ENCODE data around the gene MEF2B. TPM values are rescaled to one million over a fixed set of nuclear protein-coding genes. Genes with fewer than 3 reads are reported as not detected.
"Not testable (repeated sequence)": the region's sequence is repeated elsewhere in the genome, so short reads cannot be mapped to it uniquely, and the experiment has no call there.

Gene MEF2B
- total RNA-seq, 1 donor from 2014 or later = 1.4 TPM

DNA sequence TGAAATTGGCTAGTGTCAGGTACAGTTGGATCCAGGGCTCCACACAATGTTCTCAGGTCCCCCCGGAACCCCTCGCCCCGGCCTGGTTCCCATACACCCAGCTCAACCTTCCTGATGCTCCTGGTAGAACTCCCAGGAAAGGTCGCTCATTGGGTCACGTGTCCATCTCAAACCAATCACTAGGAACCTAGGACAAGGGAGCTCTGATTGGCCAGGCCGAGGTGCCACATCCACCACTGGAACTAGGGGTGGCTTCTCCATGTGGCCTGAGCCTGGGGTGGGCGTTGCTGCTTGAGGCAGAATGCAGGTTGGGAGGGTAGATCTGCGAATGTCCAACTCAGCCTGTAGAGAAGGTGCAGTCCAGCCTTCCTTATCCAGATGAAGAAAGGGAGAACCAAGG lies 6.9 kb upstream of the MEF2B start:
- TF ChIP-seq, protein P1, sequence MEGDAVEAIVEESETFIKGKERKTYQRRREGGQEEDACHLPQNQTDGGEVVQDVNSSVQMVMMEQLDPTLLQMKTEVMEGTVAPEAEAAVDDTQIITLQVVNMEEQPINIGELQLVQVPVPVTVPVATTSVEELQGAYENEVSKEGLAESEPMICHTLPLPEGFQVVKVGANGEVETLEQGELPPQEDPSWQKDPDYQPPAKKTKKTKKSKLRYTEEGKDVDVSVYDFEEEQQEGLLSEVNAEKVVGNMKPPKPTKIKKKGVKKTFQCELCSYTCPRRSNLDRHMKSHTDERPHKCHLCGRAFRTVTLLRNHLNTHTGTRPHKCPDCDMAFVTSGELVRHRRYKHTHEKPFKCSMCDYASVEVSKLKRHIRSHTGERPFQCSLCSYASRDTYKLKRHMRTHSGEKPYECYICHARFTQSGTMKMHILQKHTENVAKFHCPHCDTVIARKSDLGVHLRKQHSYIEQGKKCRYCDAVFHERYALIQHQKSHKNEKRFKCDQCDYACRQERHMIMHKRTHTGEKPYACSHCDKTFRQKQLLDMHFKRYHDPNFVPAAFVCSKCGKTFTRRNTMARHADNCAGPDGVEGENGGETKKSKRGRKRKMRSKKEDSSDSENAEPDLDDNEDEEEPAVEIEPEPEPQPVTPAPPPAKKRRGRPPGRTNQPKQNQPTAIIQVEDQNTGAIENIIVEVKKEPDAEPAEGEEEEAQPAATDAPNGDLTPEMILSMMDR (IDR thresholded peaks at IDR 0.05) = no peak
- peaks cover 13% of the 10 kb centered on the region for H3K36me3 ChIP-seq
- ATAC-seq (no peak), DNase-seq (no peak)
- intact Hi-C loops (cut with DNase I) = no loop called here
- no peak overlapping the region for H3K4me3 ChIP-seq
- H3K27me3 ChIP-seq = no peaks in the 10 kb centered on the region
- H3K9me3 ChIP-seq = no peaks in the 10 kb centered on the region
- no peaks in the 10 kb centered on the region for H3K4me1 ChIP-seq
- no peak overlapping the region for H3K27ac ChIP-seq

DNA sequence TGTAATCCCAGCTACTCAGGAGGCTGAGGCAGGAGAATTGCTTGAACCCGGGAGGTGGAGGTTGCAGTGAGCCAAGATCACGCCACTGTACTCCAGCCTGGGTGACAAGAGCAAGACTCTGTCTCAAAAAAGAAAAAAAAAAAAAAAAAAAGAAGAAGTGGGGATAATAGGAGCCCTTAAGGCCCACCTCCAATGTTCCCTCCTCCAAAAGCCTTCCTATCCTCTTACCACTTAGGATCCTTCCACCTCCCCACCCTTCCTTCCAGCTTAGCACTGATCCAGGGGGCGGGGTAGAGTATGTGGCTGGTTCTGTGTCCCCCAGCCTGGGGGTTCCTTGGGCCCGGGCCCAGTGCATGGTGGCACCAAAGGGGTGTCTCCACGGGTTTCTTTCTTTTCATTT lies 3.2 kb upstream of the MEF2B start:
- DNase-seq; ATAC-seq; H3K36me3 ChIP-seq; H3K27me3 ChIP-seq; H3K9me3 ChIP-seq; H3K27ac ChIP-seq; H3K4me3 ChIP-seq; intact Hi-C loops (cut with DNase I): not testable (repeated sequence)
- H3K4me1 ChIP-seq = peaks cover 11% of the 10 kb centered on the region

DNA sequence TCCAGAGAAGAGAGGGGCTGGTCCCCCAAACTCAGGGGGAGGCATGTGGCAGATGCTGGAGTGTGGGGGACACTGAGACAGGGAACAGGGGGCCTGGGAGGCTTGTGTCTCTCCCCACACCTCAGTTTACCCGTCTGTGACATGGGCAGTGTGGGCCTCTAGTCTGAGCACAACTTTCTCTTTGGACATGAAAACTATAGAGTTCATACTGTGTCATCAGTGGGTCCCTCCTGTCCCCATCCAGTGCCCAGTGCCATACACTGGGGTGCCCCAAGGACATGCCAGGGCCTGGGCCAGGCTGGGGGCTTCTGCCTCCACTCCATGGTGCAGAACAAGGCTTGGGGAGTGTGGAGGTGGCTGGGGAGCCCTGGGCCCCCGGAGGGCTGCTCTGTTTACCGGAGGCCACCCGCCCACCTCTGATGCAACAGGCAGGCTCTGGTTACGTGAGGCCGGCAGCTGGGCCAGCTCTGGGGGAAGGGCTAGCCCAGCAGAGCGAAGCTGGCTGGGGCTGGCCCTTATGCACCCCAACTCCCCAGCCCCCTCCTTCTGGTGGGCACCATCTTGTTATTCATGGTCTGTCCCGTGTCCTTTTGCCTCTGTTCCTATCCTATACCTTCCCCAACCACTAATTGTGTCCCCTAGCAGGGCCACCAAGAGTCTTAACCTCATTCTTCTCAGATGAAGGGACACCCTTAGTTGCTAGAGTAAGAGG lies 1.9 kb upstream of the MEF2B start:
- Histone ChIP-seq H3K9me3 (no peaks in the 10 kb centered on the region), H3K4me1 (peaks cover 11% of the 10 kb centered on the region), H3K27ac (no peak overlapping the region), H3K27me3 (no peaks in the 10 kb centered on the region), H3K4me3 (no peak overlapping the region), H3K36me3 (peaks cover 3% of the 10 kb centered on the region)
- ATAC-seq = no peak
- DNase-seq = no peak
- TF ChIP-seq, protein P1 (IDR thresholded peaks at IDR 0.05) = no peak
- intact Hi-C loops (cut with DNase I) = no loop called here

DNA sequence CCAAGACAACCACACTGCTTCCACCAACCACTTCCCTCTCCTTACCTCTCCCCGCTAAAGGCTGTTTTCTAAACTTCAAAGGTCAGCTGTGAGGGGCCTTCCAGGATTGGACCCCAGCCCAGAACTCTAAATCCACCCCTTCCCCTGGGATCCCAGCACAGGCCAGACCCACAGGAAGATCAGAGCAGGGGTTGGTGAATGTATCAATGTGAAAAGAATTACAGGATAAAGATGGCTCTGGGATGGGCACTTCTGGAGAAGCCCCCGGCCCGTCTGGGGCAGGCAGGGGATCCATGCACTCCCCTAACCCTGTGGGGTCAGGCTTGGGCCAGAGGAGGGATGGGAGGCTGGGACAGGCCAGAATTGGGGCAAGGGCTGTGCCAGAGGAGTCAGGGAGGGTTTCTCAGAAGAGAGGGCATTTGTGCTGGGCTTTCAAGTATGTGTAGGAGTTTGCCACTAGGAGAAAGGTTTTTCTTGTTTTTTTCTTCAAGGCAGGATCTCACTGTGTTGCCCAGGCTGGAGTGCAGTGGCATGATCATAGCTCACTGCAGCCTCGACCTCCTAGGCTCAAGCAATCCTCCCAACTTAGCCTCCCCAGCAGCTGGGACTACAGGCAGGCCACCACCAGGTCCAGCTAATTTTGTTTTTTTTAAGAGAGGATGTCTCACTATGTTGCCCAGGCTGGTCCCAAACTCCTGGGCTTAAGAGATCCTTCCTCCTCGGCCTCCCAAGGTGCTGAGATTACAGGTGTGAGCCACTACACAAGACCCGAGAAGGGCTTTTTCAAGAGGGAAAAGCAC lies 1.0 kb upstream of the MEF2B start:
- Histone ChIP-seq H3K9me3 (no peaks in the 10 kb centered on the region), H3K36me3 (peaks cover 3% of the 10 kb centered on the region), H3K4me3 (no peak overlapping the region), H3K27ac (no peak overlapping the region), H3K4me1 (peaks cover 11% of the 10 kb centered on the region), H3K27me3 (no peaks in the 10 kb centered on the region)
- TF ChIP-seq, protein P1 (IDR thresholded peaks at IDR 0.05) = no peak
- intact Hi-C loops (cut with DNase I) = no loop called here
- DNase-seq (no peak), ATAC-seq (no peak)

DNA sequence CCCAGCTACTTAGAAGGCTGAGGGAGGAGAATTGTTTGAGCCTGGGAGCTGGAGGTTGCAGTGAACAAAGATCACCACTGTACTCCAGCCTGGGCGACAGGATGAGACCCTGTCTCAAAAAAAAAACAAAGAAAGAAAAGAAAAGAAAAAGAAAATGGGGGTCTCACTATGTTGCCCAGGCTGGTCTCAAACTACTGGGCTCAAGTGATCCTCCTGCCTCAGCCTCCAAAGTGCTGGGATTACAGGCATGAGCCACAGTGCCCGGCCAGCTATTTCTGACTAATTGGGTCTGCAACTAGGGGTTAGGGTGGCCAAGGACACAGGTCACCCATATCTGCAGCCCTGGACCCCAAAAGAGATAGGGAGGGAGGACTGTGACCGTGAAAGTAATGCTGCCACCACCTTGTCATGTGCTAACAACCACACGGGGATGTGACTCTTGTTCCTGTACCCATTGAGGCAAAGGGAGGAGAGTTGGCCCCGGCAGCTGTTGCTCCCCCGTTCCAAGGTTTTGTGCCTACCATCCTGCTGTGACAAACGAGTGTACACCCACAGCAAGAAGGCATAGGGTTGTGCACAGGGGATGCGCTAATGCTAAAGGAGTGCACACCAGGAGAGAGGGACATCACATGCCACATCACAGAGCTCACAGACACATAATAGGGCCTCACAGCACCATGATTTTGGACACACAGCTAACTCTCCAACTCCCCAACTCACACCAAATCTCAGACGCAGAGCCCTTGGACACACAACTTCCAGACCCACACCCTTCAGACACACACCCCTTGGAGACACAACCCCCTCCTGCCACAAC lies 619 bp downstream of the MEF2B start:
- Histone ChIP-seq H3K27ac (no peak overlapping the region), H3K27me3 (no peaks in the 10 kb centered on the region), H3K4me3 (no peak overlapping the region), H3K9me3 (no peaks in the 10 kb centered on the region), H3K36me3 (peaks cover 3% of the 10 kb centered on the region), H3K4me1 (peaks cover 11% of the 10 kb centered on the region)
- TF ChIP-seq, protein P1 (IDR thresholded peaks at IDR 0.05) = no peak
- DNase-seq (no peak), ATAC-seq (no peak)
- intact Hi-C loops (cut with DNase I) = no loop called here

All from upper lobe of right lung (tissue), 1 donor.